ENCODE results near the gene LANCL3.
"Not testable (repeated sequence)": the region's sequence is repeated elsewhere in the genome, so short reads cannot be mapped to it uniquely, and the experiment has no call there.

LANCL3 gene

GRCh38 chrX:37613933-37614332, 42.5 kb downstream of the LANCL3 start:
- DNase-seq (ENCODE audit: low read depth) = no peak

GRCh38 chrX:37627602-37628001, 56.1 kb downstream of the LANCL3 start:
- DNase-seq (ENCODE audit: low read depth) = no peak

DNA sequence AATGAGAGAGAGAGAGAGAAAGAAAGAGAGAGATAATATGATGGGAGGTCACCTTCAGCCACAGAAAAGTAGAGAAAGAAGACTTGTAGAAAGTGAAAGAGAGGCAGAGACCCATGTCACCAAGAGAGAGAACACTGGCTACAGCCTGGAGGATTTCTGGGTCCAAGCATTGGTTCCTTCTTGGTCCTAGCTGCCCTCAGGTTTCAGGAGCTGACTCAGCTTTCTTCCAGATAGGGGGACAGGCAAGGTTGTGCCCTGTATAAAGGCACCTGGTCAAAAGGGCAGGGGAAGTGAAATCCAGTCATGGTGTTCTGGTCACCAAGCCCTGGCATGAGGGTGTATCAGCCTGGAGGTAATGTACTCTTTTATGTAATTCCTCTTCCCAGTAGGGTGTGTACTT, 66.6 kb downstream of the LANCL3 start:
- DNase-seq (ENCODE audit: low read depth) = no peak

DNA sequence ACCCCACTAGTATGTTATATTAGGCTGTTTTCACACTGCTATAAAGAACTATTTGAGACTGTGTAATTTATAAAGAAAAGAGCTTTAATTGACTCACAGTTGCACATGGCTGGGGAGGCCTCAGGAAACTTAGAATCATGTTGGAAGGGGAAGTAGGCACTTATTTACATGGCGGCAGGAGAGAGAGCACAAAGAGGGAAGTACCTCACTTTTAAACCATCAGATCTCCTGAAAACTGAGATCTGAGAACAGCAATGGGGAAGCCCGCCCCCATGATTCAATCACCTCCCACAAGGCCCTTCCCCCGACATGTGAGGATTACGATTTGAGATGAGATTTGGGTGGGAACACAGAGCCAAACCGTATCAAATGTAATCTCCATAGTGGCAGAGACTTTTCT, 68.7 kb downstream of the LANCL3 start:
- no peak for DNase-seq (ENCODE audit: low read depth)

DNA sequence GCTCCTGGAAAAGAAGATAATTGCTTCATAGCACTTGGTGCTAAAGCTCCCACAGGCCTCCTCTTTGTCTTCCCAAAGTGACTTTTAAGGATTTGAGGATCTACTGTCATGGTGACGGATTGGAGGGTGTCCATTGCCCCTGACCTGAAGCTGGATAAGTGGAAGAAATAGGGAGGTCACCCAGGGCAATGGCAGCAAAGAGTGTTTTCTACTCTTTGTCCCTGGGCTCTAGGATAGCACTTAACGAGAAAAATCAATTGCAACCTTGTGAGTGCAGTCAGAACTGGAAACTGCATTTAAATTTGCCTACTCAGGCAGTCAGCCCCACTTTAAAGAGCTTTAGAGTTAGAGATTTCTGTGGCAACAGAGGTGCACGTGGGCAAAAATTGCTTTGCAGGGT, 70.4 kb downstream of the LANCL3 start:
- DNase-seq (ENCODE audit: low read depth) = no peak

DNA sequence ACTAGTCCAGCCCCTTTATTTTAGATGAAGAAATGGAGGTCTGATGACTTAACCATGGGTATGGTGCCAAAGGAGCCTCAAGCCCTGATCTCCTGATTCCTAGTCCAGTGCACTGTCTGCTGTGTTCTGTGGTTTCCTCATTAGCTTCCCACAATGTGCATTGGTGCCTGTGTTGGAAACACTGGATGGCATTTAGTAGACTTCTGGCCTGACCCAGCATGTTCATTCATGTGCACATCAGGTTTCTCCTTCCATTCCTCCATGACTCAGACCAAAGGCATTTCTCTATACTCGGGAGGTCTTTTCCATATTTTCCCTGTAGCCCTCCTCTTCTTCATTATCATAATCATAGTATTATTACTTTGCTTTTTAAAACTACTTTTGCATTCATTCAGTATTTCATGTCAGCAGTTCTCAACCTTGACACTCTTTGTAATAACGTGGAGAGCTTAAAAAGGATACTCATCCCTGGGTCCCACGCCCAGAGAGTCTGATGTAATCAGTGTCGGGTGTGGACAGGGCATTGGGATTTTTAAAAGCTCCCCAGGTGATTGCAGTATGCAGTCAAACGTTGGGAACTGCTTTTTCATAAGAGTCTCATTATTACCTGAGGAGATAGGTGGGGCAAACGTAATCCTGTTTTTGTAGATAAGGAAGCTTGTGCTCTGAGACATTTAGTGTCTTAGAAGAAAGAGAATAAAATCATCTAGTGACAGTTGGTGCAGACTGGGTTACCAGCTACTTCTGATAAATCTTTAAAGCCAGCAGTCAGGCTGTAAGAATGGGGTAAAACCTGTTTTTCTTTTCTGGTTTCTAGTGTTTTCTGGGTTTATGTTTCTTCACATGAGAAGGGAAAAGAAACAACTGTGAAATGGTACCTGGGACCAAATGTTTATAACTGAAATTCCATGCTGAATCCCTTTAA, 73.2 kb downstream of the LANCL3 start:
- DNase-seq (ENCODE audit: low read depth) = no peak

GRCh38 chrX:37646254-37646653, 74.8 kb downstream of the LANCL3 start:
- DNase-seq (ENCODE audit: low read depth) = no peak

- DNase-seq (ENCODE audit: low read depth) = not testable (repeated sequence)
Observed at GRCh38 chrX:37650879-37651278, 79.4 kb downstream of the LANCL3 start.

- DNase-seq (ENCODE audit: low read depth) = no peak
Observed at GRCh38 chrX:37651921-37652452, 80.5 kb downstream of the LANCL3 start.

DNA sequence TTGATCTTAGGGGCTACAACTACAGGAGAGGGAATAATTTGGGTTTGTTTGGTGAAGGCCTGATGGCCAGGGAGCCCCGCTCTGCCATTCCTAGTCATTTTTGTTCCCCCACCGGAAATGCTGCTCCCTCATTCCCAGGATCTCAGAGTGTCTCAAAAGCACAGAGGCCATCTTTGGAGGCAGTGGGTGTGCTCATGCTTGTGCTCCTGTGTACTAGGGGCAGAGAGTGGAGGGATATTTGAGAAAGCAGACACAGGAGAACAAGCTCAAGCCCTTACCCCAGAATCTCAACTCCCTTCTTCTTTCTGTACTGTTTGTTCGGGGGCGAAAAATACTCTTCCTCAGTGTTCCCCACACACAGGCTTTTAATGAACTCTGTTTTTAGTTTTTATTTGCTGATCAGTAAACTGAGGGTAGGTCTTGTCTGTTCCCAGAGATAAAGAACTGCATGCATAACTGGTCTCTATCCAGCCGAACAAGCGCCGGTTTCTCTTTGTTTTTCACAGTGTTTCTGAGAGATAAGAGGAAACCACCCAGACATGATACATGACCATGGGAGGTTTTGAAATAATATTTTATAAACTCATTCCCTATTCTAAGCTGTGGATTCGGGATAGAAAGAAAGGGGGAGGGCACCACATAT, 81.2 kb downstream of the LANCL3 start:
- no peak for DNase-seq (ENCODE audit: low read depth)

DNA sequence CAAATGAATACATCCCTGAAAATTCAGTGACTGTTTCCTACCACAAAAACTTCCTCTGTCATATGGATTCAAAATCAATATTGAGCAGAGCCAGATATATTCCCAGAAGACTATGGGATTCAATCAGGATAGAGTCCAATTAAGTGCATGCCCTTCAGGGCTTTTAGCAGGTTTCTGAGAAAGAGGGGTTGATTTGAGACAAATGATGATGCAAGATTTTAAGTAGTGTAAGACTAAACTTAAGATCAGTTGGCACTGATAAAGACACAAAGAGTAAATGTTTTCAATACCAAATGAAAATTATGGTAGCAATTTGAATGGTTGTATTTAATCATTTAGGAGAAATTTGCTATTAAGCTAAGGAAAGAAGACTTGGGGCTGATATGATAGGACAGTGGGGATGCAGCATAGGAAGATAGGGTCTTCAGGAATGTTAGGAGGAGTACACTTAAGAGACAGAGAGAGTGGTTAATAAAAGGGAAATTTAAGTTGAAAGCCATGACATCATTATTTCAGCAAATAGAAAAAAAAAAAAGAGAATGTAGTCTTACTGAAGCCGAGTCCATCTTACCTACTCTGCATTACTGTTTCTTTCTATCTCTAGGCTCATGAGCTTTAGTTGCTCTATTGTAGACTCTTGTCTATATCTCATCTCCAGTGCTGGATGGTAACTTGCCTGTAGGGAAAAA, 82.1 kb downstream of the LANCL3 start:
- no peak for DNase-seq (ENCODE audit: low read depth)

- DNase-seq (ENCODE audit: low read depth) = no peak
Observed at GRCh38 chrX:37658343-37659030, 87.0 kb downstream of the LANCL3 start.

- DNase-seq (ENCODE audit: low read depth) = no peak
Observed at GRCh38 chrX:37659047-37659446, 87.6 kb downstream of the LANCL3 start.

- DNase-seq (ENCODE audit: low read depth) = no peak
Observed at GRCh38 chrX:37662181-37662580, 90.7 kb downstream of the LANCL3 start.

DNA sequence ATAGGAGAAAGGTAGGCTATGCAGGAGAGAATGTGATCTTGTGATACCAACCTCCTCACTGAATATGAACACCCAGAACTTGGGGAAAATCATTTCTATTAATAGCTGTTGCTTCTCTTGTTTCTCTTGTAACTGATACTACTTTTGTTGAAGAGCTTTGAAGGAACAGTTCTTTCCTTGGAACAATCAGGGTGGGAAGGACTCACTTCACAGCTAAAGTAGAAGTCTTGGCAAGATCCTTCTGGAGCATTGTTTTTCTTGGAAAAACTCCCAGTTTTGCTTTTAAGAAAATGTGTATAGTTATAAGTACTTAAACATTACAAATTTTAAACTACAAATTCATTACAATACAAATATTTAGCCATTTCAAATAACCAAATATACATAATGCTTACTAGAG, 95.1 kb downstream of the LANCL3 start:
- no peak for DNase-seq (ENCODE audit: low read depth)

GRCh38 chrX:37667141-37667540, 95.7 kb downstream of the LANCL3 start:
- no peak for DNase-seq (ENCODE audit: low read depth)

- DNase-seq (ENCODE audit: low read depth) = no peak
Observed at GRCh38 chrX:37672563-37672962, 101.1 kb downstream of the LANCL3 start.

DNA sequence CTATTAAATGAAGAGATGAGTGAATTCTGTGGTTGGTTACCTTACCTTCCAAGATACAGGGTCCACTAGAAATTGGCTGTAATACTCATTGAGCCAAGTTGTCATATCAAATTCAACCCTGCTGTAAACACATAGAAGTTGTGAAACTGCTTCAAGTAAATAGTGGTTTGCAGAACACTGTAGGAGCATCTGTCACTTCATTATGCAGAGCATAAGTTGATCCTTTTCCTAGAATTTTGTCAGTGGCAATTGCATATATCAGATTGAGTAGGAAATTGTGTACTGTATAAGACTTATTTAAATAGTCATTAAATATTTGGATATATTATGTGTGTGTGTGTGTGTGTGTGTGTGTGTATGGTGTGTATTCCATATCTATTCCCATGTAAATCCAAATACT, 105.3 kb downstream of the LANCL3 start:
- no peak for DNase-seq (ENCODE audit: low read depth)

- no peak for DNase-seq (ENCODE audit: low read depth)
Observed at GRCh38 chrX:37677243-37677642, 105.8 kb downstream of the LANCL3 start.

GRCh38 chrX:37677765-37678164, 106.3 kb downstream of the LANCL3 start:
- no peak for DNase-seq (ENCODE audit: low read depth)

DNA sequence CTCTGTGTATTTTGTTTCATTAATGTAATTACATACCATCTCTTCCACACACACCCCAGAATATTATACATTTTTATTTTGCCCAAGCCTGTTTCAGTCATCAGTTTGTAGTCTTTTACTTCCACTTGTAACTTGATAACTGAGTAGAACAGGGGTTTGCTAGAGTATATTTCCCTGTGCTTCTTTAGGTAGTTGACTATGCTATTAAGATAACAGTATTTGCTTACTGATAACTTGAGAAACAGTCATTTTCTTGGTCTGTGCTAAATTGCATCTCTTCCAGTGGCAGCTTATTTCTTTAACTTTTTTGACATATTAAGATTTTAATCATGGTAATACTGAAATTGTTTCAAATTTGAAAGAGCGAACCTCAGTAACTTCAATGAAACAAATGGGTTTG, 107.1 kb downstream of the LANCL3 start:
- no peak for DNase-seq (ENCODE audit: low read depth)

DNA sequence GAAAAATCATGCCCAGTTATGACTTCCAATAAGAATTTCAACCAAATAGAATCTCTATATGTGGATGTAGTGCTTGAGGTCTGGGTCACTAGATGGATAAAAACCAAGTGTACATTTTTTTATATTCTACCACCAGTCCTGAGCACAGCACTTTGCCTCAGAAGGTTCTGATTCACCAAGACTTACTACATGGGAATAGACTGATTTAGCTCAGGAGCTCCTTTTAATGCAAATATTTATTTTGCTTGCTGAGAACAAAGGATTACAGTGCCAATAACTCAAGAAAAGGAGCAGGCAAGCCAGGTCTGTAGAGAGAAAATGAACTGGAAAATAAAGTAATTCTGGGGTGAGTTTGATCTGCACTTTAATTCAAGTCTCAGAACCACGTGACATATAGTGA, 107.8 kb downstream of the LANCL3 start:
- DNase-seq (ENCODE audit: low read depth) = no peak
